Measurements from ENCODE around the gene MSANTD1.

MSANTD1 gene

GRCh38 chr4:3301450-3302172, 52.7 kb downstream of the MSANTD1 start:
- no peak for DNase-seq
- Mint-ChIP-seq H3K36me3 (ENCODE audit: insufficient read depth) (peaks cover 3% of the 10 kb centered on the region), H3K9me3 (no peaks in the 10 kb centered on the region), H3K27ac (peak overlapping the region; percentile 80 to 90), H3K4me3 (peak overlapping the region; percentile 88 to 91), H3K27me3 (peaks cover 0 to 16% of the 10 kb centered on the region in 2 donors), H3K4me1 (ENCODE audit: low read depth in 2 of 2) (peaks cover 44 to 49% of the 10 kb centered on the region in 2 donors)
- no peak for ATAC-seq (replicated peaks)

- H3K27ac Mint-ChIP-seq, result peak overlapping the region; percentile 80 to 90
- DNase-seq (peak; percentile 88 to 89 (median 88)), ATAC-seq (replicated peaks) (peak; percentile 93)
- H3K4me1 Mint-ChIP-seq (ENCODE audit: low read depth in 2 of 2), result peaks cover 41 to 49% of the 10 kb centered on the region in 2 donors
- peak overlapping the region; percentile 88 to 91 for H3K4me3 Mint-ChIP-seq
- H3K27me3 Mint-ChIP-seq, result peaks cover 0 to 16% of the 10 kb centered on the region in 2 donors
- no peaks in the 10 kb centered on the region for H3K9me3 Mint-ChIP-seq
- H3K36me3 Mint-ChIP-seq (ENCODE audit: insufficient read depth), result peaks cover 3% of the 10 kb centered on the region
Observed at GRCh38 chr4:3302173-3302785, 53.3 kb downstream of the MSANTD1 start.

- peak overlapping the region; percentile 88 to 91 for H3K4me3 Mint-ChIP-seq
- no peaks in the 10 kb centered on the region for H3K9me3 Mint-ChIP-seq
- peak overlapping the region; percentile 80 to 90 for H3K27ac Mint-ChIP-seq
- H3K4me1 Mint-ChIP-seq (ENCODE audit: low read depth in 2 of 2), result peaks cover 40 to 49% of the 10 kb centered on the region in 2 donors
- peak in 2 of 3 experiments; percentile 24 to 27 for DNase-seq
- H3K27me3 Mint-ChIP-seq, result peaks cover 0 to 19% of the 10 kb centered on the region in 2 donors
- peaks cover 3% of the 10 kb centered on the region for H3K36me3 Mint-ChIP-seq (ENCODE audit: insufficient read depth)
- ATAC-seq (replicated peaks), result peak; percentile 11
Observed at GRCh38 chr4:3302786-3303564, 54.0 kb downstream of the MSANTD1 start.

- peak overlapping the region; percentile 88 to 91 for H3K4me3 Mint-ChIP-seq
- DNase-seq, result no peak
- H3K27me3 Mint-ChIP-seq, result peaks cover 0 to 24% of the 10 kb centered on the region in 2 donors
- H3K27ac Mint-ChIP-seq, result peak overlapping the region in 1 of 2 donors; percentile 80
- no peaks in the 10 kb centered on the region for H3K9me3 Mint-ChIP-seq
- peaks cover 43 to 45% of the 10 kb centered on the region in 2 donors for H3K4me1 Mint-ChIP-seq (ENCODE audit: low read depth in 2 of 2)
- H3K36me3 Mint-ChIP-seq (ENCODE audit: insufficient read depth), result peaks cover 3% of the 10 kb centered on the region
- no peak for ATAC-seq (replicated peaks)
Observed at GRCh38 chr4:3303565-3303824, 54.5 kb downstream of the MSANTD1 start.

- H3K27me3 Mint-ChIP-seq, result peaks cover 0 to 26% of the 10 kb centered on the region in 2 donors
- DNase-seq (no peak), ATAC-seq (replicated peaks) (no peak)
- H3K27ac Mint-ChIP-seq, result no peak overlapping the region
- H3K9me3 Mint-ChIP-seq, result no peaks in the 10 kb centered on the region
- H3K4me1 Mint-ChIP-seq (ENCODE audit: low read depth in 2 of 2), result peaks cover 42 to 44% of the 10 kb centered on the region in 2 donors
- peaks cover 3% of the 10 kb centered on the region for H3K36me3 Mint-ChIP-seq (ENCODE audit: insufficient read depth)
- peak overlapping the region; percentile 88 to 91 for H3K4me3 Mint-ChIP-seq
Observed at GRCh38 chr4:3303923-3304710, 55.2 kb downstream of the MSANTD1 start.

- no peak overlapping the region for H3K4me3 Mint-ChIP-seq
- no peak overlapping the region for H3K27ac Mint-ChIP-seq
- peaks cover 0 to 26% of the 10 kb centered on the region in 2 donors for H3K27me3 Mint-ChIP-seq
- H3K9me3 Mint-ChIP-seq, result no peaks in the 10 kb centered on the region
- peaks cover 3% of the 10 kb centered on the region for H3K36me3 Mint-ChIP-seq (ENCODE audit: insufficient read depth)
- ATAC-seq (replicated peaks), result no peak
- H3K4me1 Mint-ChIP-seq (ENCODE audit: low read depth in 2 of 2), result peaks cover 39 to 41% of the 10 kb centered on the region in 2 donors
- no peak for DNase-seq
Observed at GRCh38 chr4:3304831-3305609, 56.1 kb downstream of the MSANTD1 start.

GRCh38 chr4:3305610-3306371, 56.8 kb downstream of the MSANTD1 start:
- Mint-ChIP-seq H3K27ac (no peak overlapping the region), H3K4me3 (no peak overlapping the region)
- no peak for DNase-seq

More at GRCh38 chr4:3305610-3306371, 56.8 kb downstream of the MSANTD1 start:
- Mint-ChIP-seq H3K36me3 (ENCODE audit: insufficient read depth) (peaks cover 3% of the 10 kb centered on the region), H3K4me1 (ENCODE audit: low read depth in 2 of 2) (peaks cover 39 to 41% of the 10 kb centered on the region in 2 donors), H3K9me3 (no peaks in the 10 kb centered on the region), H3K27me3 (peaks cover 0 to 26% of the 10 kb centered on the region in 2 donors)
- no peak for ATAC-seq (replicated peaks)

All from effector memory CD8-positive, alpha-beta T cell (primary cell).